ENCODE measurements around the gene MANBA. TPM values are rescaled to one million over a fixed set of nuclear protein-coding genes. Genes with fewer than 3 reads are reported as not detected.

The MANBA gene
- total and polyA plus RNA-seq, 12 donors = 8.9 to 47.7 (median 27.7) TPM

DNA sequence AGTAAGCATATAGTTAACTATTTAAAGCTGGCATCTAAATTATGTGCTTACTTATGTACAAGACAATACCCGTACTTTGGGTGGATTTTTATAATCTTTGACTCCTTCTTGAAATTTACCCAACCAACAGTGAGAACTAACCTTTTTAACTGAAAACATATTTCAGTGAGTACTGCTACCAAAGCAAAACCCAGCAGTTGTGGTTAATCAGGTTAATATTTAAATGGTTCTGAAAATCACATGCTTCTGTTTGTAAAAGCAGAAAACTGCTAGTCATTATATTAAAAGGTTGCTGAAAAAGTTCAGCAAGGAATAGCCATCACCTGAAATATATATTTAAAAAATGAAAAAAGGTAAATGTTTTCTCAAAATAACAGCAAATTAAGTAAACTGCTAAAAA is 46.6 kb upstream of the MANBA start:
- H3K4me1 ChIP-seq = peaks cover 2 to 70% (median 56%) of the 10 kb centered on the region in 9 donors
- DNase-seq (no peak), ATAC-seq (no peak)
- H3K4me3 ChIP-seq = no peak overlapping the region
- no peaks in the 10 kb centered on the region for H3K27me3 ChIP-seq
- WGBS, 2 donors = 70 to 78% methylated on average over 1 of the region's 1 CpG
- H3K36me3 ChIP-seq = peaks cover 0 to 98% (median 15%) of the 10 kb centered on the region in 9 donors
- no peak overlapping the region for H3K27ac ChIP-seq
- TF ChIP-seq, protein P1, sequence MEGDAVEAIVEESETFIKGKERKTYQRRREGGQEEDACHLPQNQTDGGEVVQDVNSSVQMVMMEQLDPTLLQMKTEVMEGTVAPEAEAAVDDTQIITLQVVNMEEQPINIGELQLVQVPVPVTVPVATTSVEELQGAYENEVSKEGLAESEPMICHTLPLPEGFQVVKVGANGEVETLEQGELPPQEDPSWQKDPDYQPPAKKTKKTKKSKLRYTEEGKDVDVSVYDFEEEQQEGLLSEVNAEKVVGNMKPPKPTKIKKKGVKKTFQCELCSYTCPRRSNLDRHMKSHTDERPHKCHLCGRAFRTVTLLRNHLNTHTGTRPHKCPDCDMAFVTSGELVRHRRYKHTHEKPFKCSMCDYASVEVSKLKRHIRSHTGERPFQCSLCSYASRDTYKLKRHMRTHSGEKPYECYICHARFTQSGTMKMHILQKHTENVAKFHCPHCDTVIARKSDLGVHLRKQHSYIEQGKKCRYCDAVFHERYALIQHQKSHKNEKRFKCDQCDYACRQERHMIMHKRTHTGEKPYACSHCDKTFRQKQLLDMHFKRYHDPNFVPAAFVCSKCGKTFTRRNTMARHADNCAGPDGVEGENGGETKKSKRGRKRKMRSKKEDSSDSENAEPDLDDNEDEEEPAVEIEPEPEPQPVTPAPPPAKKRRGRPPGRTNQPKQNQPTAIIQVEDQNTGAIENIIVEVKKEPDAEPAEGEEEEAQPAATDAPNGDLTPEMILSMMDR (IDR thresholded peaks at IDR 0.05) = no peak
- H3K9me3 ChIP-seq = no peaks in the 10 kb centered on the region
- intact Hi-C loops (cut with DNase I) = no loop called here

DNA sequence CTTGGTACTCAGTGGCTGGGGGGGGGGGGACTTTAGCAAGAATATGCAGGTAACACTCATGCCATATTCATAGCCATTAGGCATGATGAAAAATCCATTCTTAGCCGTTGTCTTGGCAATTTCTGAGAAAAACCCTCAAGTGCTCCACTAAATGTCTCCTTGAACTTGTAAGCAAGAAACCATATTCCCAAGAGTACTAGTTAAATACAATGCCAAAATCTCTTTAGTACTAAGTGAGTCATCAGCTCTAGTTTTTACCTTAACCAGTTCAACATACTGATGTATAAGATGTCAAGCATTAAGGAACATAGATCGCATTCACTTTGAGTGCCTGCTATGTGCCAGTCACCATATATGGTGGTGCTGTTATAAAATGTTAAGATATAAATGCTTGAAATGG is 39.0 kb upstream of the MANBA start:
- ATAC-seq = no peak
- TF ChIP-seq, protein P1 (IDR thresholded peaks at IDR 0.05) = no peak
- Histone ChIP-seq H3K36me3 (peaks cover 0 to 100% (median 64%) of the 10 kb centered on the region in 9 donors), H3K27me3 (no peaks in the 10 kb centered on the region), H3K4me1 (peaks cover 0 to 11% (median 0%) of the 10 kb centered on the region in 9 donors), H3K4me3 (no peak overlapping the region), H3K27ac (no peak overlapping the region), H3K9me3 (no peaks in the 10 kb centered on the region)
- intact Hi-C loops (cut with DNase I) = no loop called here
- WGBS, 2 donors = 84 to 90% methylated on average over 2 of the region's 2 CpGs
- no peak for DNase-seq

GRCh38 chr4:102794999-102795398 is 34.2 kb upstream of the MANBA start:
- no peaks in the 10 kb centered on the region for H3K27me3 ChIP-seq
- no peaks in the 10 kb centered on the region for H3K9me3 ChIP-seq
- DNase-seq = no peak
- no peak for ATAC-seq
- peaks cover 0 to 90% (median 43%) of the 10 kb centered on the region in 9 donors for H3K36me3 ChIP-seq
- no peak overlapping the region for H3K4me3 ChIP-seq
- H3K27ac ChIP-seq = no peak overlapping the region
- WGBS, 2 donors = 94 to 97% methylated on average over 2 of the region's 2 CpGs
- intact Hi-C loops (cut with DNase I) = no loop called here
- peaks cover 0 to 7% (median 0%) of the 10 kb centered on the region in 9 donors for H3K4me1 ChIP-seq
- TF ChIP-seq, protein P1 (IDR thresholded peaks at IDR 0.05) = no peak

- H3K36me3 ChIP-seq = peaks cover 0 to 65% (median 30%) of the 10 kb centered on the region in 9 donors
- intact Hi-C loops (cut with DNase I) = no loop called here
- peak in 1 of 8 donors; percentile 17 for ATAC-seq
- no peaks in the 10 kb centered on the region for H3K27me3 ChIP-seq
- H3K27ac ChIP-seq = no peak overlapping the region
- no peak overlapping the region for H3K4me3 ChIP-seq
- peaks cover 0 to 13% (median 0%) of the 10 kb centered on the region in 11 donors for H3K9me3 ChIP-seq
- peaks cover 0 to 14% (median 0%) of the 10 kb centered on the region in 9 donors for H3K4me1 ChIP-seq
- 62 to 70% methylated on average over 2 of the region's 2 CpGs for WGBS, 2 donors
- TF ChIP-seq, protein P1 (IDR thresholded peaks at IDR 0.05) = no peak
- DNase-seq = no peak
Observed at GRCh38 chr4:102792361-102792936, 31.7 kb upstream of the MANBA start.

All from heart right ventricle (tissue), 16 donors.